Measurements from ENCODE around the gene RAI14. TPM values are rescaled to one million over a fixed set of nuclear protein-coding genes. Genes with fewer than 3 reads are reported as not detected.

RAI14 gene
- total RNA-seq: 100 to 1,000 TPM in 1 of 4 donors, 10 to 100 TPM in 3; 45.8 to 143 (median 80.5) TPM

GRCh38 chr5:34656001-34656699 lies at the start of gene RAI14:
TSS of gene RAI14 (plus strand) at chr5:34656328. CDS start at chr5:34686920, 30,592 bp downstream.
- no peaks in the 10 kb centered on the region for H3K27me3 ChIP-seq
- ATAC-seq: peak; percentile 94
- H3K36me3 ChIP-seq: no peaks in the 10 kb centered on the region
- TF ChIP-seq EP300 (IDR thresholded peaks at IDR 0.05) (no peak), POLR2AphosphoS5 (IDR thresholded peaks at IDR 0.05) (peak; percentile 66), CTCF (IDR thresholded peaks at IDR 0.05) (peak in 3 of 4 experiments; percentile 17 to 52 (median 35)), POLR2A (IDR thresholded peaks at IDR 0.05) (peak; percentile 69 to 75)
- peak within 1 kb of the TSS; percentile 90 to 97 (median 96) for H3K27ac ChIP-seq
- H3K9me3 ChIP-seq: no peaks in the 10 kb centered on the region
- H3K4me3 ChIP-seq: peak within 1 kb of the TSS; percentile 87 to 96
- WGBS, 2 donors (ENCODE audit: low coverage in 1 of 2): 0% methylated on average over 6 of the region's 79 CpGs; no CpG with 5 or more reads in 1 of the 2 donors
- peaks cover 0 to 34% (median 10%) of the 10 kb centered on the region in 3 donors for H3K4me1 ChIP-seq

- ATAC-seq: no peak
Observed at GRCh38 chr5:34608368-34608767, 47.8 kb upstream of the RAI14 start.

GRCh38 chr5:34608859-34609648 lies 47.1 kb upstream of the RAI14 start:
- no peak overlapping the region for H3K4me3 ChIP-seq
- peaks cover 0 to 18% (median 0%) of the 10 kb centered on the region in 3 donors for H3K4me1 ChIP-seq
- peak overlapping the region in 3 of 4 donors; percentile 44 to 73 (median 65) for H3K27ac ChIP-seq
- TF ChIP-seq POLR2A (IDR thresholded peaks at IDR 0.05) (no peak), POLR2AphosphoS5 (IDR thresholded peaks at IDR 0.05) (peak; percentile 57)
- no peaks in the 10 kb centered on the region for H3K9me3 ChIP-seq
- H3K36me3 ChIP-seq: no peaks in the 10 kb centered on the region
- no peaks in the 10 kb centered on the region for H3K27me3 ChIP-seq
- 5 to 11% methylated on average over 2 to 3 of the region's 3 CpGs for WGBS, 2 donors (ENCODE audit: low coverage in 1 of 2)
- peak; percentile 75 for ATAC-seq

More at GRCh38 chr5:34608368-34608767, 47.8 kb upstream of the RAI14 start:
- WGBS, 2 donors (ENCODE audit: low coverage in 1 of 2): 97% methylated on average over 3 of the region's 3 CpGs
- Histone ChIP-seq H3K36me3 (no peaks in the 10 kb centered on the region), H3K4me3 (no peak overlapping the region), H3K4me1 (peaks cover 0 to 18% (median 0%) of the 10 kb centered on the region in 3 donors), H3K27me3 (no peaks in the 10 kb centered on the region), H3K27ac (peak overlapping the region in 2 of 4 donors; percentile 65 to 73), H3K9me3 (no peaks in the 10 kb centered on the region)
- TF ChIP-seq POLR2A (IDR thresholded peaks at IDR 0.05) (no peak), EP300 (IDR thresholded peaks at IDR 0.05) (no peak), CTCF (IDR thresholded peaks at IDR 0.05) (no peak), POLR2AphosphoS5 (IDR thresholded peaks at IDR 0.05) (no peak)

GRCh38 chr5:34609951-34610441 lies 46.1 kb upstream of the RAI14 start:
- no peaks in the 10 kb centered on the region for H3K27me3 ChIP-seq
- no peaks in the 10 kb centered on the region for H3K9me3 ChIP-seq
- no peak for TF ChIP-seq EP300 (IDR thresholded peaks at IDR 0.05)
- no peak for TF ChIP-seq CTCF (IDR thresholded peaks at IDR 0.05)
- no peak for TF ChIP-seq POLR2A (IDR thresholded peaks at IDR 0.05)
- TF ChIP-seq POLR2AphosphoS5 (IDR thresholded peaks at IDR 0.05): no peak
- no peak for ATAC-seq
- H3K4me1 ChIP-seq: peaks cover 0 to 18% (median 0%) of the 10 kb centered on the region in 3 donors
- 87 to 93% methylated on average over 3 to 6 of the region's 6 CpGs for WGBS, 2 donors (ENCODE audit: low coverage in 1 of 2)
- no peak overlapping the region for H3K4me3 ChIP-seq
- no peaks in the 10 kb centered on the region for H3K36me3 ChIP-seq
- no peak overlapping the region for H3K27ac ChIP-seq

GRCh38 chr5:34610546-34610945 lies 45.6 kb upstream of the RAI14 start:
- no peak for TF ChIP-seq EP300 (IDR thresholded peaks at IDR 0.05)
- TF ChIP-seq CTCF (IDR thresholded peaks at IDR 0.05): no peak
- TF ChIP-seq POLR2AphosphoS5 (IDR thresholded peaks at IDR 0.05): no peak
- no peak for TF ChIP-seq POLR2A (IDR thresholded peaks at IDR 0.05)
- ATAC-seq: no peak
- H3K27ac ChIP-seq: no peak overlapping the region

More at GRCh38 chr5:34610546-34610945, 45.6 kb upstream of the RAI14 start:
- H3K36me3 ChIP-seq: no peaks in the 10 kb centered on the region
- no peak overlapping the region for H3K4me3 ChIP-seq
- peaks cover 0 to 18% (median 0%) of the 10 kb centered on the region in 3 donors for H3K4me1 ChIP-seq
- H3K27me3 ChIP-seq: no peaks in the 10 kb centered on the region
- no peaks in the 10 kb centered on the region for H3K9me3 ChIP-seq
